Measurements from ENCODE around the gene ROBO1. TPM values are rescaled to one million over a fixed set of nuclear protein-coding genes. Genes with fewer than 3 reads are reported as not detected.

Gene ROBO1
- total RNA-seq, 1 experiment from 2014 or later = 33.9 TPM

DNA sequence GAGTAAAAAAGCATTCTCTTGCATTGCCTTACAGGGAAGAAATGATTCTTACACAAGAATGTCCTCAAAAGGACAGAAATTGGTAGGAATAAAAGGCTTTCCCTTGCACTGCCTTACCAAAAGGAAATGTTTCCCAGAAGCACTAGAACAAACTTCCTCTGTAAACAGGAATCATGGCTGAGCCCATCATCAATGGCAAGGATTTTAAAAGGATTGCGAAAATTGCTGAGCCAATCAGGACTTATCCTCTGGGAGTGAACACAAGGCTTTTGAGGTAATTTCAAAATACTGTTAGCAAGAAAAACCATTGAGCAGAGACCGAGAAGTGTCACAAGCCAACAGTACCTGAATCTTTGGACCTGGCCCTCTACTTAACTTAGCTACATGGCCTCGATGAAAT, 897.3 kb downstream of the ROBO1 start:
- TF ChIP-seq, protein P1, sequence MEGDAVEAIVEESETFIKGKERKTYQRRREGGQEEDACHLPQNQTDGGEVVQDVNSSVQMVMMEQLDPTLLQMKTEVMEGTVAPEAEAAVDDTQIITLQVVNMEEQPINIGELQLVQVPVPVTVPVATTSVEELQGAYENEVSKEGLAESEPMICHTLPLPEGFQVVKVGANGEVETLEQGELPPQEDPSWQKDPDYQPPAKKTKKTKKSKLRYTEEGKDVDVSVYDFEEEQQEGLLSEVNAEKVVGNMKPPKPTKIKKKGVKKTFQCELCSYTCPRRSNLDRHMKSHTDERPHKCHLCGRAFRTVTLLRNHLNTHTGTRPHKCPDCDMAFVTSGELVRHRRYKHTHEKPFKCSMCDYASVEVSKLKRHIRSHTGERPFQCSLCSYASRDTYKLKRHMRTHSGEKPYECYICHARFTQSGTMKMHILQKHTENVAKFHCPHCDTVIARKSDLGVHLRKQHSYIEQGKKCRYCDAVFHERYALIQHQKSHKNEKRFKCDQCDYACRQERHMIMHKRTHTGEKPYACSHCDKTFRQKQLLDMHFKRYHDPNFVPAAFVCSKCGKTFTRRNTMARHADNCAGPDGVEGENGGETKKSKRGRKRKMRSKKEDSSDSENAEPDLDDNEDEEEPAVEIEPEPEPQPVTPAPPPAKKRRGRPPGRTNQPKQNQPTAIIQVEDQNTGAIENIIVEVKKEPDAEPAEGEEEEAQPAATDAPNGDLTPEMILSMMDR (IDR thresholded peaks at IDR 0.05; ENCODE audit: unreplicated experiment) = no peak
- Mint-ChIP-seq H3K4me3 (ENCODE audit: low read depth, unreplicated experiment) (no peak overlapping the region), H3K9me3 (ENCODE audit: low read depth, unreplicated experiment) (no peaks in the 10 kb centered on the region), H3K4me1 (ENCODE audit: low read depth, unreplicated experiment) (no peaks in the 10 kb centered on the region), H3K27me3 (ENCODE audit: unreplicated experiment) (no peaks in the 10 kb centered on the region), H3K36me3 (ENCODE audit: insufficient read depth, unreplicated experiment) (no peaks in the 10 kb centered on the region), H3K27ac (ENCODE audit: unreplicated experiment) (no peak overlapping the region)
- BruUV-seq (replicated peaks) = no TSS peak
- intact Hi-C loops (cut with micrococcal nuclease; ENCODE audit: unreplicated experiment) = no loop called here
- CTCF ChIA-PET = no interaction called here
- DNase-seq = no peak

DNA sequence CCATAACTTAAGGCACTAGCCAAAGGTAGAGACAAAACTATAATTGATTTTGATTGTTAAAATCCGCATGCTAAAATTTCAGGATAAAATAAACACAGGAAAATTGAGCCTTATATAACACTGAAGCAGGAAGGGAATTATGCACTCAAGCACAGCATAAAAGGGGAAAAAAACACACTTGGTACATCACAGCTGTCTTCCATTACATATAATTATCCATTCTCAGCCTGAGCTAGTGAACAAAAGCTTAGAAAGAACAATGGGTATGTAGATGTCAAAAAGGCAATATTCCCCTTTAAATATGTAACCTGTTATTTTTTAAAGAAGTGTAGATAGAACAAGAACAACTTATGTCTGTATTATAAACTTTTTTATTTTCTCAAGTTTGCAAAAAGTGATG, 899.2 kb downstream of the ROBO1 start:
- no peaks in the 10 kb centered on the region for H3K27me3 Mint-ChIP-seq (ENCODE audit: unreplicated experiment)
- CTCF ChIA-PET = no interaction called here
- BruUV-seq (replicated peaks) = no TSS peak

DNA sequence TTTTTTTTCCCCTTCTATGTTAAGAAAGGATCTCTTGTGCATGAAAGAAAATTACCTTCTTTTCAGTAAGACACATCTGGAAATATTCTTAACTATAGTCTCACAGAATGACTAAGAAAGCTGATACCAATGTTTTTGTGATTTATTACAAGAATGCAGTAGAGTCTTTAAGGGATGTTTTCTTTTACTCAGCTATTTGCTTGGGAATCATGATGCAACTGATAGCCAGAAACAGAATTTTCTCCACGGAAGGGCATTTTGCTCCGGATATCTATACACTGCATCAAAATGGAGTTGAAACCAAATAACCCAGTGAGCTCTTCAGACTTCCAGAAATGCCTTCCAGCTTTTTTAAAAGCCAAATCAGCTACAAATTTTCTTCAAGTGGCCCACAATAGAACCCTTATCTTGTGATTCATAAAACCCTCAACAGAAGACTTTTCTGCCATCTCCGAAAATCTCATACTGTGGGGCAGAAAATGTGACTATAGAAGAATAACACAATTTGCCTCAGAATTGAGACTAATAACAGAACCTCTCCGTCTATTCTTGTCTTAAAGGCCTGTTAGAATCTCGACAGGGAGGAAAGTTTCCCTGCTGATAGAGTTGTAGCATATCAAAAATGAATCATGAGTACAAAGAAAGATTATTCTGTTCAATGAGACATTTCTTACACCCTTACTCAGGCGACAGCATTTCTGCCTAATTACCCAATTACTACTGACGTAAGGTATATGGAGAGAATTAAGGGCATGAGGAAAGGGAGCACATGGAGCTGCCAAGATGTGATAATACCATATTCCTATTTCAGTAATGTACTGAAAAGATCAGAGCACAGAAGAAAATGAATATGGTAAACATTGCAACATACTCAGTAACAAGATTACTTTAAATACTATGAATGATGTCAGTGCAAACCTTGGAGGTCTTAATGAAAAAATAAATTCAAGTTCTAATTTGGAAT, 900.1 kb downstream of the ROBO1 start:
- Mint-ChIP-seq H3K27ac (ENCODE audit: unreplicated experiment) (no peak overlapping the region), H3K27me3 (ENCODE audit: unreplicated experiment) (no peaks in the 10 kb centered on the region), H3K9me3 (ENCODE audit: low read depth, unreplicated experiment) (no peaks in the 10 kb centered on the region), H3K4me1 (ENCODE audit: low read depth, unreplicated experiment) (no peaks in the 10 kb centered on the region), H3K4me3 (ENCODE audit: low read depth, unreplicated experiment) (no peak overlapping the region), H3K36me3 (ENCODE audit: insufficient read depth, unreplicated experiment) (no peaks in the 10 kb centered on the region)
- TF ChIP-seq, protein P1 (IDR thresholded peaks at IDR 0.05; ENCODE audit: unreplicated experiment) = no peak
- CTCF ChIA-PET = no interaction called here
- intact Hi-C loops (cut with micrococcal nuclease; ENCODE audit: unreplicated experiment) = no loop called here
- no TSS peak for BruUV-seq (replicated peaks)
- no peak for DNase-seq

More for the DNA sequence above, 899.2 kb downstream of the ROBO1 start:
- Mint-ChIP-seq H3K4me3 (ENCODE audit: low read depth, unreplicated experiment) (no peak overlapping the region), H3K4me1 (ENCODE audit: low read depth, unreplicated experiment) (no peaks in the 10 kb centered on the region), H3K36me3 (ENCODE audit: insufficient read depth, unreplicated experiment) (no peaks in the 10 kb centered on the region), H3K9me3 (ENCODE audit: low read depth, unreplicated experiment) (no peaks in the 10 kb centered on the region), H3K27ac (ENCODE audit: unreplicated experiment) (no peak overlapping the region)
- DNase-seq = no peak
- intact Hi-C loops (cut with micrococcal nuclease; ENCODE audit: unreplicated experiment) = no loop called here
- TF ChIP-seq, protein P1 (IDR thresholded peaks at IDR 0.05; ENCODE audit: unreplicated experiment) = no peak

DNA sequence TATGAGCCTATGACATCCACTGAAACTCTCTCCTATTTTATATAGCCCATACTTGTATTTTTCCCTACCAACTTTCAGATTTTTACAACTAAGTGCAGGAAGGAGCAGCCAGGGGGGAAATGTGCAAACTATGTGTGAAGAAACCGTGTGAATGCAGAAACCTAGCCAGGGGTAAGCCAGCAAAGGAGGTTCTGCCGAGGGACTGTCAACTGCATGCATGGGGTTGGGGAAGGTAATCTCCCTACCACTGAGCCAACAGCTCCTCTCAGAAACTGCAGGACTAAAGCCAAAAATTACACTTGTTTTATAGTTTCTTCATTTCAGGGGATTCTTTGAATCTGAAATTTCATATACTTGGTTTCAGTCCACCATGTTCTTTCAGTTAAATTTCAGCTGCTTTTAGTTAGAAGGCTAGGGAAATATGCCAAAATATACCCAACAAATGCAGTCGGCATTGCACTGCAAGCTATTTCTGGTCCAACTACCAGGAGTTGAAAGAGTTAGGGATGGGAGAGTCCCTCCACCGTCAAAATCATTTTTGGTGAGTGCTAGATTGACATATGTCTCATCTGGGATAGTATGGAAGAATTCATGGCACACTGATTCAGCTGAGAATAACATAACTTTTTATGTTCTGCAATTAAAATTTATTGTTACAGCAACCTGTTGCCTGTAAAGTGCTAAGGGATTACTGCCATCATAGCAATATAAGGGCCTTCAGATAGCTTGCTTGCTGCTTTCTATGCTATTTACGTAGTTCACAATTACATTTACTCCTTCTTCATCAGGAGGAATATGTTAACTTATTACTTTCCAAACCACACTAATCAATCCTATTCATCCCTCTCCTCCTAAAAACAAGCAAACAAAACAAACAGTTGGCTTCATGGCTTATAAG, 904.2 kb downstream of the ROBO1 start:
- H3K27ac Mint-ChIP-seq (ENCODE audit: unreplicated experiment) = no peak overlapping the region
- peaks cover 8% of the 10 kb centered on the region for H3K4me1 Mint-ChIP-seq (ENCODE audit: low read depth, unreplicated experiment)
- BruUV-seq (replicated peaks) = no TSS peak
- intact Hi-C loops (cut with micrococcal nuclease; ENCODE audit: unreplicated experiment) = no loop called here
- CTCF ChIA-PET = no interaction called here
- DNase-seq = no peak
- TF ChIP-seq, protein P1 (IDR thresholded peaks at IDR 0.05; ENCODE audit: unreplicated experiment) = no peak
- H3K9me3 Mint-ChIP-seq (ENCODE audit: low read depth, unreplicated experiment) = no peaks in the 10 kb centered on the region
- H3K27me3 Mint-ChIP-seq (ENCODE audit: unreplicated experiment) = no peaks in the 10 kb centered on the region
- H3K4me3 Mint-ChIP-seq (ENCODE audit: low read depth, unreplicated experiment) = no peak overlapping the region
- H3K36me3 Mint-ChIP-seq (ENCODE audit: insufficient read depth, unreplicated experiment) = no peaks in the 10 kb centered on the region
